H54 (cell line): ENCODE results near the gene NRBP1.

ENCODE experiments used
- DNase-seq: peaks from one replicate; pipeline ENCODE4 v3.0.0; 2011; ENCODE audit warnings: low spot score, mixed read lengths; ENCODE audit not compliant: insufficient read length
- FAIRE-seq: peaks from 3 replicates; lab custom pipeline; 2011; peaks lifted over from hg19 to GRCh38; lab: Jason Lieb, UNC
- POLR2A ChIP-seq: IDR thresholded peaks from 2 replicates; pipeline ENCODE4 v1.6.1; 2011; ENCODE audit warnings: low read depth, mild to moderate bottlenecking, low read length

The NRBP1 gene

GRCh38 chr2:27441226-27441926 lies 12.9 kb downstream of the NRBP1 start:
- TF ChIP-seq POLR2A = no peak
- DNase-seq (no peak), FAIRE-seq (no peak)

- no peak for FAIRE-seq
- no peak for TF ChIP-seq POLR2A
- DNase-seq = no peak
These were observed 13.8 kb downstream of the NRBP1 start, which contains the start of gene KRTCAP3 for GRCh38 chr2:27441958-27442919. Gene KRTCAP3, plus strand, starts transcription at chr2:27442381. Its CDS starts 32 bp downstream, at chr2:27442413.

GRCh38 chr2:27442920-27443282 lies 14.5 kb downstream of the NRBP1 start:
- no peak for FAIRE-seq
- no peak for TF ChIP-seq POLR2A
- DNase-seq = no peak

GRCh38 chr2:27445155-27445554 lies 16.7 kb downstream of the NRBP1 start:
- no peak for DNase-seq
- TF ChIP-seq POLR2A = no peak
- no peak for FAIRE-seq

- DNase-seq (no peak), FAIRE-seq (no peak)
These were observed 17.2 kb downstream of the NRBP1 start for GRCh38 chr2:27445615-27446014.

GRCh38 chr2:27446057-27446456 lies 17.6 kb downstream of the NRBP1 start:
- no peak for TF ChIP-seq POLR2A
- FAIRE-seq (no peak), DNase-seq (no peak)

More at GRCh38 chr2:27445615-27446014, 17.2 kb downstream of the NRBP1 start:
- no peak for TF ChIP-seq POLR2A

- TF ChIP-seq POLR2A = no peak
- FAIRE-seq = no peak
- DNase-seq = no peak
These were observed 19.9 kb downstream of the NRBP1 start for GRCh38 chr2:27448381-27448780.

- no peak for FAIRE-seq
- no peak for TF ChIP-seq POLR2A
- no peak for DNase-seq
These were observed 22.7 kb downstream of the NRBP1 start for GRCh38 chr2:27451095-27451494.

- DNase-seq (no peak), FAIRE-seq (no peak)
- TF ChIP-seq POLR2A = no peak
These were observed 25.5 kb downstream of the NRBP1 start for GRCh38 chr2:27453968-27454367.

GRCh38 chr2:27461118-27461517 lies 32.7 kb downstream of the NRBP1 start:
- FAIRE-seq (no peak), DNase-seq (no peak)
- TF ChIP-seq POLR2A = no peak

GRCh38 chr2:27464443-27464842 lies 36.0 kb downstream of the NRBP1 start:
- no peak for TF ChIP-seq POLR2A
- no peak for FAIRE-seq
- DNase-seq = no peak

GRCh38 chr2:27471961-27472360 lies 43.5 kb downstream of the NRBP1 start:
- no peak for DNase-seq
- FAIRE-seq = no peak
- TF ChIP-seq POLR2A = no peak

- DNase-seq (no peak), FAIRE-seq (no peak)
- no peak for TF ChIP-seq POLR2A
These were observed 57.1 kb downstream of the NRBP1 start for GRCh38 chr2:27485496-27485895.

GRCh38 chr2:27489118-27489497 lies 60.7 kb downstream of the NRBP1 start:
- no peak for TF ChIP-seq POLR2A
- FAIRE-seq (no peak), DNase-seq (no peak)
